GM08714 (cell line): Measurements from ENCODE around the gene ECHDC1.
A peak's percentile ranks its signal among the peaks of the same experiment; 100 is the strongest.

Experiments
- H3K4me3 ChIP-seq: fragments of 200-500 bp; sonication (Bioruptor generic); 2 replicates; pipeline ENCODE4 v1.5.1; 2014; ENCODE audit warnings: mild to moderate bottlenecking, low read length, inconsistent platforms
- ZNF274 ChIP-seq: IDR thresholded peaks from 2 replicates; pipeline ENCODE4 v1.6.1; 2012; ENCODE audit warnings: mild to moderate bottlenecking, low read depth, low read length

The ECHDC1 gene

DNA sequence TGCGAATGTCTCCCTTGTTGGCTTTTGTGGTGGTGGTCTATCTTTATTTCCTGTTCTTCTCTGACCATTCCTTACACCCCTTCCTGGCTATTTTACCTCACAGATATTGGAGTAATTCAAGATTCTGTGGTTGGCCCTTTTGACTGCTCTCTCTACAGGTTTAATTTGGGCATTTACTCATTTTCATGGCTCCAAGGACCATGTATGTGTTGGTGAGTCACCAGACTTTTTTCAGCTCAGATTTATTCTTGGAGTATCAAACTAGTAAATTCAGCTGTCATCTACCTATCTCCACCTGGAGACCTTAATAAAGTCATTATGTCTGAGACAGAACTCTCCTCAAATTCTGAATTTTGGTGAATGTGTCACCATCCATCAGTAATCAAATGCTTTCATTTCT lies 61.2 kb downstream of the ECHDC1 start:
- H3K4me3 ChIP-seq = no peak overlapping the region
- no peak for TF ChIP-seq ZNF274

DNA sequence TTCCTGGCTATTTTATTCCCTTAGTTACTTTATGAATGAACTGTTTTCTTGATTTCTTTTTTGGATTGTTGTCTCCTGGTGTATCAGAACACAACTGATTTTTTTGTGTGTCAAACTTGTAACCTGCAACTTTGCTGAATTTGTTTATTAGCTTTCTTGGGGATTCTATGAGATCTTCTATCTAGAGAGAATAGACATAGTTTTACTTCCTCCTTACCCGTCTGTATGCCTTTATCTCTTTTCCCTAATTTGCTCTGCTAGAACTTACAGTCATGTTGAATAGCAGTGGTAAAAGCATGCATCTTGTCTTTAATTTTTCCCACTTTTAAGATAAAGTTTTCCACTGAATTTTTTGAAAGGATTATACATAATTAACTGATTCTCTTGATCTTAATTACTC lies 63.6 kb downstream of the ECHDC1 start:
- no peak for TF ChIP-seq ZNF274

GRCh38 chr6:127277878-127278843 lies 65.2 kb downstream of the ECHDC1 start:
- no peak for TF ChIP-seq ZNF274

More for the DNA sequence above, 63.6 kb downstream of the ECHDC1 start:
- H3K4me3 ChIP-seq = no peak overlapping the region

DNA sequence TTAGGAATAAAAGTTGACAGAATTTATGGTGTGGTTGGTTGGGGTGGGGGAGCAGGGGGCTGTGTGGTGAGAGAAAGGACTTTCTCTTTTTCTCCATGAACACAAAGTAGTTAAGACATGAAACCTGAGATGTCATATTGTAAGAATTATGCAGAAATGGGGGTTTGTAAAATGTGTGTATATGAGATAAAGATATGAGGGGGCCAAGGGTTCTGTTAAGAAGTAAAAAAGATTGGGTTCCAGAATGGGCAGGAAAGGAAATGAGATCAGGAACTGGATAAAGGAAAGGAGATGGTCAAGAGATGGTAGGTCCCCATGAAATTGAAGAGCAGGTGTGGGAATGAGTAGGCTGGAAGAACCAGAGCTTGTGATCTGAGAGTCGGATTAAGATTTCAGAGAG lies 67.1 kb downstream of the ECHDC1 start:
- H3K4me3 ChIP-seq = no peak overlapping the region
- TF ChIP-seq ZNF274 = no peak

More at GRCh38 chr6:127277878-127278843, 65.2 kb downstream of the ECHDC1 start:
- no peak overlapping the region for H3K4me3 ChIP-seq

DNA sequence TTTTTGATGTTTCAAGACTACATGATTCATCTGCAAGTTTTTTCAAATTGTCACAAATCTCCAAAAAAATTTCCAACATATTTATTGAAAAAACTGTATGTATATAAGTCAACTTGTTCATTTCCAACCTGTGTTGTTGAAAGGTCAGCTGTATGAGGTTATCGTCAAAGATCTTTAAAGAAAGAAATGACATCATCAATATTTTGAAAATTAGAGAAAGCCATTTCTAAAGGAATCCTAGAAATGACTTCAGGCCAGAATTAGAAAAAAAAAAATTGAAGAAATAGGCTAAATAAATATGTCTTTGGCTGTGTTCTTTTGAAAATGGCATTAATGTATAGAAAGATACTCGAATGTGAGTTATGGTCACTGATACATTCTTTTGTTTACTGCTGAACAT lies 69.9 kb downstream of the ECHDC1 start:
- TF ChIP-seq ZNF274 = no peak
- H3K4me3 ChIP-seq = no peak overlapping the region

DNA sequence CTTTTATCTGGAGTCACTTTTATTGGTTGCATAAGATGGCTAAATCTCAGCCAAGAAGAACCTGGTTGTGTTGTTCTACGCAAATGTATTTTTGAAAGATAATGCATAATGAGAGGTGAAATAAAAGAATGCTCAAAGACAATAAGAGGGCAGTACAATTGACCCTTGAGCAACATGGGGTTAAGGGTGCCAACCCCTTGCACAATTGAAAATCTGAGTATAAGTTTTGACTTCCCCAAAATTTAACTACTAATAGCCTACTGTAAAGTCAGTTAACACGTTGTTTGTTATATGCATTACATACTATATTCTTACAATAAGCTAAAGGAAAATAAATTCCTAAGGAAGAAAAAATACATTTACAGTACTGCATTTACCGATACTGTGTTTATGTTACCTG lies 70.8 kb downstream of the ECHDC1 start:
- H3K4me3 ChIP-seq = no peak overlapping the region
- TF ChIP-seq ZNF274 = no peak

- H3K4me3 ChIP-seq = peak overlapping the region; percentile 98
- no peak for TF ChIP-seq ZNF274
Observed at GRCh38 chr6:127267646-127268625, 75.5 kb downstream of the ECHDC1 start.

DNA sequence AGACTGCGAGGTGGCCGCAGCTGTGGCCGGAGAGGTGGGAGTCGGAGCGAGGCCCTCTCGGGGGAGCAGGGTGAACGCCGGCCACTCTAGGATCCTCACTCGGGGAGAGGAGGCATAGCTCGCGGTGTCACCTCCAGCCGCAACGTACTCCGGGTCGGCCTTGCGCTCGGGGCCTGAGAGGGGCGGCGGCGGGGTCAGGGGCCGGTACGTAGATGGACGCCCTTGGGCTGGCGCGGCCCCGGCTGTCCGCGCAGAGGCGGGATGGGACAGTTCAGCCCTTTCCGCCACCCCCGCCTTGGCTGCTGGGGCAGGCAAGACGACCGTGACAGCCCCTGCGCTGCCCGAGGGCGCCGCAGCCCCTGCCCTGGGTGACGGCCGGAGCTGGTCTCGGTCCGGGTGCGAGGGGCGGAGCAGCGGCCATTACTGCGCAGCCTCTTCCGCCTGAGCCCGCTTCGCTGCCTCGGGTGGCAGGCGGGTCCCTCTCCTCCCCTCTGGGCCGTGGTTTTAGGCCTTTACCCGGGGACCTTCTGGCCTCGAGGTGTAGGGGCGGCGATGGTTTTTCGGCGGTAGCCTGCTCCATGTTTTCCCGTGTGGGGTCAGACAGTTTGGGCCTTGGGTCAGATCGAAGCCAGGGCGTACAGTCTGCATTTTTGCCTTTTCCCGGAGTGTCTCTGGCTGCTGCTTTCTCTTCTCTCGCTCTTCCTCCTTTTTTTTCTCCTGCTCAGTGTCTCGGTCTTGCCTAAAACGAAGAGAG lies 76.3 kb downstream of the ECHDC1 start:
- no peak for TF ChIP-seq ZNF274
- peak overlapping the region; percentile 98 for H3K4me3 ChIP-seq

- H3K4me3 ChIP-seq = peak within 1 kb of the TSS; percentile 98
- TF ChIP-seq ZNF274 = no peak
Observed at GRCh38 chr6:127266178-127266891, 77.1 kb downstream of the ECHDC1 start, which contains the start of gene RNF146. RNF146 (plus strand) TSS chr6:127266864; CDS start chr6:127280339, 13,475 bp downstream.

- H3K4me3 ChIP-seq = no peak overlapping the region
- TF ChIP-seq ZNF274 = no peak
Observed at GRCh38 chr6:127263481-127263880, 79.9 kb downstream of the ECHDC1 start.

DNA sequence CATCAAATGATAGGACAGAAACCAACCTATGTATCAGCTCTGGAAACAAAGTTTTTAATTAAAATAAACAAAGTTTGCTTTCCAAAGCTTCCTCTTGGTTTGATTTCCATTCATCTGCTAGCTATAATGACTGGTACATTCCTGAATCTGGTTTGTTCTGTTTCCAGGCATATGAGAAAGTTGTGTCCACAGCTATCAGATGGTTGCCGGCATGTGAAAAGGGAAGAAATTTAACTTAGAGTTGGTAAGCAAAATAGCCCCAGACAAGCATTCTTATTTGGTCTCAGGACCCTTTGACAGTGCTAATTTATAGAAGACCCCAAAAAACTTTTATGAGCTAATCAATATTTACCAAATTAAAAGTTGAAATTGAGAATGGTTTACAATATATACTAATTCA lies 80.5 kb downstream of the ECHDC1 start:
- TF ChIP-seq ZNF274 = no peak
- H3K4me3 ChIP-seq = no peak overlapping the region

DNA sequence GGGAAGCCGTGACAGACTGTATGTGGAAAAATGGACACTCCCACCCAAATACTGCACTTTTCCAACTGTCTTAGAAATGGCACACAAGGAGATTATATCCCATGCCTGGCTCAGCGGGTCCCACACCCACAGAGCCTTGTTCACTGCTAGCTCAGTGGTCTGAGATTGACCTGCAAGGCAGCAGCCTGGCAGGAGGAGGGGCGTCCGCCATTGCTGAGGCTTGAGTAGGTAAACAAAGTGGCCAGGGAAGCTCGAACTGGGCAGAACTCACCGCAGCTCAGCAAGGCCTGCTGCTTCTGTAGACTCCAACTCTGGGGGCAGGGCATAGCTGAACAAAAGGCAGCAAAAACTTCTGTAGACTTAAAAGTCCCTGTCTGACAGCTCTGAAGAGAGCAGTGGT lies 88.1 kb downstream of the ECHDC1 start:
- TF ChIP-seq ZNF274 = no peak
- H3K4me3 ChIP-seq = no peak overlapping the region

GRCh38 chr6:127249621-127250020 lies 93.8 kb downstream of the ECHDC1 start:
- TF ChIP-seq ZNF274 = no peak
- H3K4me3 ChIP-seq = no peak overlapping the region
